HG03460 (cell line): ENCODE measurements around the gene CHMP2A.
"Not testable (repeated sequence)": the region's sequence is repeated elsewhere in the genome, so short reads cannot be mapped to it uniquely, and the experiment has no call there.

Source experiments
- ATAC-seq: cut with Tn5 transposase; IDR thresholded peaks from one replicate; pipeline ENCODE4 v1.9.1; 2021; ENCODE audit not compliant: unreplicated experiment

CHMP2A gene

GRCh38 chr19:58542641-58543372 is 12.1 kb downstream of the CHMP2A start:
- not testable (repeated sequence) for ATAC-seq

- ATAC-seq, result not testable (repeated sequence)
Measured at GRCh38 chr19:58539169-58539559, 15.7 kb downstream of the CHMP2A start.

- no peak for ATAC-seq
Measured at GRCh38 chr19:58538257-58539168, 16.4 kb downstream of the CHMP2A start.

DNA sequence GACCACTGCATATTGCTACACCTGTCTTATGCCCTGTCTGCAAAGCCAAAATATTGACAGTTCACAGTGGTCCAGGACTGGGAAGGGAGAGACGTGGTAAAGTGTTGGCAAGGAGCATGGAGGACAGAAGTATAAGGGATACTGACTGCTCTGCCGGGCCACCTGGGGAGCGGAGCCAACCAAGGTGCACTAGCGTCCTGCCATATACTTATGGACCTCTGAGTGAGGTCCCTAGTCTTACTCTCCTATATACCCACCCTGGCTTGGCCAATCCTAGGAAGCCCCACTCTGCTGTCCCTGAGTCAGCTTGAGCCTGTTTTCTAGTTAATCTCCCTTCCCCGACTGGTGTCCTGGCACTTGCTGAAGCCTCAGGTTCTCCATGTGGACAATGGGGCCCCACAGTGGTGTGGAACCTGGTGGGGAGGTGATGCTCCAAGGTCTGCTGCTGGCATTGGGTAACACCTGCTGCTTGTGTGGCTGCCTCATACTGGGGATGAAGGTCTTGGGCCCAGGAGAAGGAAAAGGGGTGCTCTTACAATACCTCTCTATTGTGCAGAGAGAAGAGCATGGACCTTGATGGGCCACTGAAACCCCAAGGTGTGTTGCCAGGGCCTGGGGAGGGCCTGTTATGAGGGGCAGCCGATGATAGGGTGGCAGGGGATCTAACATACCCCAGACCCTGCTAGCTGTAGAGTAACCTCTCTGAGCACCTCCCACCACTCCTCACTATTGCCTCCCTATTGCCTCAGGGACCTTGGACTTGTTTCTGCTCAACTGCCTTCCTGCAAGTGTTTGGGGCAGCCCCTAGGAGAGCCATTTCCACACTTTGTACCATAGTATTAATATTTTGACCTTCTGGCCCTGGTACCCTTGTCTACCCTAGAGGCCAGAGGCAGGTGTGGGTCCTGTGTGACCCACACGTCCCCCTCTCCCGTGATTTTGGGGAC is 17.8 kb downstream of the CHMP2A start:
- no peak for ATAC-seq

DNA sequence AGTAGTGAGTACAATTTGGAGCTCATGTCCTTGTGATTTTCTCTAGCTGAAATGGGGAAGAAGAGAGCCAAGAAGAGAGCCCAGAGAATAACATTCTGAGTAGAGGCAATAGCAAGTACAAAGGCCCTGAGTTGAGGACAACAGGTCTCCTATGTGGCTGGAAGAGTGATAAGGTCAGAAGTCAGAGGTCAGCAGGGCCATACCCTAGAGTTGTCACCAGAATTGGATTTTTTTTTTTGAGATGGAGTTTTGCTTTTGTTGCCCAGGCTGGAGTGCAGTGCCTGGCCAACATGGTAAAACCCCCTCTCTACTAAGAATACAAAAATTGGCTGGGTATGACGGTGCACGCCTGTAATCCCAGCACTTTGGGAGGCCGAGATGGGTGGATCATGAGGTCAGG is 19.0 kb downstream of the CHMP2A start:
- no peak for ATAC-seq

- no peak for ATAC-seq
Measured at GRCh38 chr19:58531034-58531840, 23.7 kb downstream of the CHMP2A start.

- ATAC-seq, result no peak
Measured at GRCh38 chr19:58529405-58529804, 25.5 kb downstream of the CHMP2A start.

DNA sequence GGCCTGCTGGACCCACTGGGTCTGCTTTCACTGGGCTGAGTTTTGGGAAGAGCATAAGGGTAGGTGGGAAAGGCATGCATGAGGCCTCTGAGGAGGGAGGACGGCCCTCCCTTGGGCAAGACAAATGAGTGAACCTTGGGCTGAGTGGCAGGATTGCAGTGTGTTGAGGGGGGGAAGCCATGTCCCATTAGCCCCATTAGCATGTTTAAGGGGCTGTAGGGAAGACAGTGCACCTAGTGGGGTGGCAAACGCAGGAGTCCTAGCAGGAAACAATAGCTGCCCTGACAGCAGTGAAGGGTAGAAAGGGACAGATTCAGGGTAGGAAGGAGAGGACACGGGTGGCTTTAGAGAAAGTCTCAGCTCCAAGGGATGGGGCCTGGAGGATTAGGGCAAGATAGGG is 32.2 kb downstream of the CHMP2A start:
- no peak for ATAC-seq

- ATAC-seq, result no peak
Measured at GRCh38 chr19:58521651-58522050, 33.3 kb downstream of the CHMP2A start.

GRCh38 chr19:58520257-58520599 is 34.7 kb downstream of the CHMP2A start:
- ATAC-seq, result no peak

DNA sequence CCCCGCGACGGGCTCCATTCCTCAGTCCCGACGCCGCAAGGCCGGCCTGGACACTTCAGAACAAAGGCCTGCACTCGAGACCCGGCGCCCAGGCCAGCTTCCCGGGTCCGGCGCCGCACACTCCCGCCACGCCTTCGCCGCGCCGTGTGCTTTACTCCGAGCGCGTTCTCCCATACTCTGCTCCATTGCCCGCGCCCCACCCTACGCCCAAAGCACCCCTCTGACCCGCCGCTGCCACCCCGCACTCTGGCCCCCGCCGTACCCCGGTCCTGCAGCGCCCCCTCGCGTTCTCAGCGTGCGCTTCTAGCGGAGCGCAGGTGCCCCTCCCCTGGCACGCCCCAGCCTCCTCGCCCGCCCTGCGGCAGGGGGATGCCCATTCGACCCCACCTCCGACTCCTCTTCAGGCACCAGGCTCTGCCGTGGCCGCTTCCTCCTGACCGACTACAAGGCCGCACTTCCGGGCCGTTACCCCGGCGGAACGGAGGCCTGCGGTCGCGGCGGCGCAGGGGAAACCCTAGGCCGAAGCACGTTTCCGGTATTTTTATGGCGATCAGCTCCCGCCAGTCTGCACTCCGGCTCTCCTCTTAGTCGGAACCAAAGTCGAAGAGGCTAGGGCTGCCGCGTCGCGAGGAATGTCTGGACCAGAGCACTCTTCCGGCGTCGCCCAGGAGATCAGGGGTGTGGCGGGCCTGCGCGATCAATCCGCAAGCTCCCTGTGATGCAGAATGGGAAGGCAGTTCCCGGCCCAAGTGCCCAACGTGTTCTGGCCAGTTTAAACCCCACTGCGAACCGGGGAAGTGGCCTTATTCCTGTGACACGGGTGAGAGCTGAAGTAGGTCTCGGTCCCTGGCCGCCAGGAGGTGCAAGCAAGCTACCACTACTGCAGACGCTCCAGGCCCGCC is 35.3 kb downstream of the CHMP2A start, which contains the start of gene ZBTB45:
ZBTB45 (minus strand) TSS at position 456 of the 902 bp plus-strand sequence. CDS start 2,137 bp downstream, outside the sequence.
- ATAC-seq, result peak; percentile 71

DNA sequence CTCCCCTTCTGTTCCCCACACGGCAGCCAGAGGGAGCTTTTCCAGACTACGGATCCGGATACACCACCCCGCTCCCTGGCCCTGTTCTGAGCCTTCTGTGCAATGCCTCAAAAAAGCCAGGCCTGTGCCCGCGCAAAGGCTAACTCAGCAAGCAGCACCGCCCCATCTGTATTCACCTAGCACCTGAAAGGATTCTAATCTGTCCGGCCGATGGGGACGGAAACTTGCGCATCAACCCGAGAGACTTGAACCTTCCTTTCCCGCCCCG is 35.9 kb downstream of the CHMP2A start:
- ATAC-seq, result no peak

GRCh38 chr19:58518256-58519086 is 36.4 kb downstream of the CHMP2A start:
- no peak for ATAC-seq

DNA sequence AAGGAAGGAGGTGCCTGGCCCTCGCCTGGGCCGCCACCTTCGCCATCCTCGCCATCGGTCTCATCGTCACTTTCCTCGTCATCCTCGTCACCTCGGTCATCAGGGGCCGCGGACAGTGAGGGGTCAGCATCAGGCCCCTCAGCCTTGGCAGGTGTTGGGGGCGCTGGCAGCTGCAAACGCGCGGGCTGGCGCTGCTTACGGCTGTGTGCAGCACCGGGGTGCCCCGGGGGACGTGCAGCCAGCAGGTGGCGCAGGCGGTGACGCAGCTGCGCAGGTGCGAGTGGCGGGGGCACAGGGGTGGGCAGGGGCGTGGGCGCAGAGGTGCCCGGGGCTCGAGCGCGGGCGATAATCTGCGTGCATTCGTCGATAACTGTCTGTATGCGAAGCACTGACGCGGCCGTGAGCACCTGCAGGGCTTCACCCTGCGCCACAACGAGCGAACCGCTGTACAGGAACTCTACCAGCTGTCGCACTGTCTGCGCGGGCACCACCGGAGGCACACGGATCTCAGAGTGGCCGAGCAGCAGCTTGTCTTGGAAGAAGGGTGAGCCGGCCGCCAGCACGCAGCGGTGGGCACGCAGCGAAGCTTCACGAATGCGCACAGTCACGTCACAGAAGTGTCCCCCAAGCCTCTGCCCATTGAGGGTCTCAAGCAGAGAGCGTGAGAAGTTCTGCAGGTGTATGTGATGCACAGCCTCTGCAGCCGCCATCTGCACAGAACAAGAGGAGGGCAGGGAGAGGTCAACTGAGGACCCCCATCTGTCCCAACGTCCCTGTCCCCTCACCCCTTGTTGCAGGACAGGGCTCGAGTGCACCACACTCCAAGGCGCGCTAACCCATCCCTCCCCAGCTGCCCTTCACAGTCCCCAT is 37.7 kb downstream of the CHMP2A start:
- ATAC-seq, result no peak

- ATAC-seq, result no peak
Measured at GRCh38 chr19:58516246-58516836, 38.6 kb downstream of the CHMP2A start.

GRCh38 chr19:58515259-58515658 is 39.6 kb downstream of the CHMP2A start:
- ATAC-seq, result no peak

- ATAC-seq, result no peak
Measured at GRCh38 chr19:58514564-58515022, 40.3 kb downstream of the CHMP2A start.
